Thymus (tissue), 11 donors: Measurements from ENCODE around the gene C6orf15. TPM values are rescaled to one million over a fixed set of nuclear protein-coding genes. Genes with fewer than 3 reads are reported as not detected.
A peak's percentile ranks its signal among the peaks of the same experiment; 100 is the strongest.
"Not testable (repeated sequence)": the region's sequence is repeated elsewhere in the genome, so short reads cannot be mapped to it uniquely, and the experiment has no call there.

ENCODE experiments used
- DNase-seq, 9 donors: peaks; one replicate each; pipeline ENCODE4 v3.0.0-alpha.2; 2013; ENCODE audit warnings: low spot score in 9 of 9, low read depth in 6 of 9, missing footprints in 1 of 9
- H3K27ac ChIP-seq, 2 donors: one replicate each; pipeline ENCODE4 v1.5.1; 2013; ENCODE audit warnings: control low read depth in 1 of 2, low read depth in 1 of 2, low read length in 1 of 2, mild to moderate bottlenecking in 1 of 2, moderate library complexity in 1 of 2
- H3K27me3 ChIP-seq, 2 donors: one replicate each; pipeline ENCODE4 v1.5.1; 2013; ENCODE audit warnings: low read length in 1 of 2; ENCODE audit not compliant: control insufficient read depth in 2 of 2, insufficient read depth in 1 of 2
- H3K36me3 ChIP-seq, 2 donors: one replicate each; pipeline ENCODE4 v1.5.1; 2013; ENCODE audit warnings: low read length in 1 of 2, mild to moderate bottlenecking in 1 of 2, moderate library complexity in 1 of 2; ENCODE audit not compliant: control insufficient read depth in 2 of 2, insufficient read depth in 2 of 2
- H3K4me1 ChIP-seq, 2 donors: one replicate each; pipeline ENCODE4 v1.5.1; 2013; ENCODE audit warnings: low read length in 2 of 2; ENCODE audit not compliant: control insufficient read depth in 2 of 2, insufficient read depth in 2 of 2
- H3K4me3 ChIP-seq, 2 donors: one replicate each; pipeline ENCODE4 v1.5.1; 2013; ENCODE audit warnings: low read length in 2 of 2, control low read depth in 1 of 2, mild to moderate bottlenecking in 1 of 2
- H3K9me3 ChIP-seq, 2 donors: one replicate each; pipeline ENCODE4 v1.5.1; 2013; ENCODE audit warnings: low read length in 1 of 2, mild to moderate bottlenecking in 1 of 2; ENCODE audit not compliant: control insufficient read depth in 2 of 2, insufficient read depth in 1 of 2
- WGBS: extraction: QIAGEN DNeasy Blood & Tissue Kit; methylation state at CpG from one replicate; pipeline ENCODE4 v1.1.7; 2013; 5-methylcytosine and 5-hydroxymethylcytosine counted together
- polyA plus RNA-seq: library from polyadenylated mRNA; stranded (reverse); fragments of 200-250 nt; gene quantifications from one replicate; pipeline ENCODE4 v1.2.3, GENCODE V29; 2013
- total RNA-seq: library from RNA; stranded (reverse); fragments of 120-200 nt; gene quantifications from one replicate; pipeline ENCODE4 v1.2.4, GENCODE V29; 2013
- donor health status: healthy.

Gene C6orf15
- total and polyA plus RNA-seq, 2 donors, result 0.38 to 24.6 TPM

DNA sequence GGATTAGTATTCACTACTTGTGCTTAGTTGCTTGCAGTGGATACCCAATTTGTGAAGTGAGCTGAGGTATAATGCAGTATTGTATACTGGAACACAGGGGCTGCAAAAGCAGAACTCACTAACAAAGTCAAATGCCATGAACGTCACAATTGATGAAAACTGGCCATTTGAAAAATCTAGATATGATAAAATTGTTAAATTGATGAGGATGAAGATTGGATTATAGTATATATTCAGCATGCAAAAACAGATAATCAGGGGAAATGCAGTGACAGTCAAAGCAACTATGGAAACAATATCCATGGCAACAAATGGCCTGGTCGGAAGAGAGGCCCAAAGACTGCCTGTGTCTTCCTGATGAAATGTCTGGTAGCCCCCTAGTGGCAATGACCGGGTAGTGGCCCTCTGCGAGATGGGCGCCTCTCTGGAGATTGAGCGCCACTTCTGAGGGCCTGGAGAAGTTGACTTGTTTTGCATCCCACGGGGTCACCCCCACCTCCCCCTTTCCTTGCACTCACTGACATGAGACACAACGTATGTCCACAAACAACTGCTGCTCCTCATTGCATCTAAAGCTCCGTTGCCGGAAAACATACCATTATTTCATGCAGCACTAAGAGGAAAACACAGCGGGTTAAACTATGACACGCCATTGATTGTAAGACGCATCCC is 43.6 kb downstream of the C6orf15 start:
- H3K36me3 ChIP-seq, result no peaks in the 10 kb centered on the region
- peak in 8 of 9 donors; percentile 33 to 74 (median 49) for DNase-seq
- no peak overlapping the region for H3K27ac ChIP-seq
- no peak overlapping the region for H3K4me3 ChIP-seq
- WGBS, result 59% methylated on average over 13 of the region's 13 CpGs
- no peaks in the 10 kb centered on the region for H3K4me1 ChIP-seq
- no peaks in the 10 kb centered on the region for H3K9me3 ChIP-seq
- no peaks in the 10 kb centered on the region for H3K27me3 ChIP-seq

DNA sequence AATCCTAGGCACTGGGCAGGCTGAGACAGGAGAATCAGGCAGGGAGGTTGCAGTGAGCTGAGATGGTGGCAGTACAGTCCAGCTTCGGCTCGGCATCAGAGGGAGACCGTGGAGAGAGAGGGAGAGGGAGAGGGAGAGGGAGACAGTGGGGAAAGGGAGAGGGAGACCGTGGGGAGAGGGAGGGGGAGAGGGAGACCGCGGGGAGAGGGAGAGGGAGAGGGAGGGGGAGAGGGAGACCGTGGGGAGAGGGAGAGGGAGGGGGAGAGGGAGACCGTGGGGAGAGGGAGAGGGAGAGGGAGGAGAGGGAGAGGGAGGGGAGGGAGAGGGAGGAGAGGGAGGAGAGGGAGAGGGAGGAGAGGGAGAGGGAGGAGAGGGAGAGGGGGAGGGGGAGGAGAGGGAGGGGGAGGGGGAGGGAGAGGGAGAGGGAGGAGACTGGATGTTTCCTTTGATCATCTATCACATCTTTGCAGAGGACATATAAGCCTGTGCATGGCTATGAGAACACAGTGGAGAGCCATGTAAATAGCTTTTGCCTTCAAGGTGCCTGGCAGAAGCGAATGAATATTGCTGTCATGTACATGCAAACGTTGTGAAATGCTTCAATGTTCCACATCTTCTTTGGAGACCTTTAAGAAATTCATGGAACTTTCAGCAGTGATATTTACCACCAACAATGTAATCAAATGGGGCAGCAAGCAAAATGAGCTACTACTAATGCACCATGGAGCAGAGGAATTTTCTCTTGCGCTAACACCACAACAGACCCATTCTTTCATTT is 44.3 kb downstream of the C6orf15 start:
- 92% methylated on average over 7 of the region's 11 CpGs for WGBS

DNA sequence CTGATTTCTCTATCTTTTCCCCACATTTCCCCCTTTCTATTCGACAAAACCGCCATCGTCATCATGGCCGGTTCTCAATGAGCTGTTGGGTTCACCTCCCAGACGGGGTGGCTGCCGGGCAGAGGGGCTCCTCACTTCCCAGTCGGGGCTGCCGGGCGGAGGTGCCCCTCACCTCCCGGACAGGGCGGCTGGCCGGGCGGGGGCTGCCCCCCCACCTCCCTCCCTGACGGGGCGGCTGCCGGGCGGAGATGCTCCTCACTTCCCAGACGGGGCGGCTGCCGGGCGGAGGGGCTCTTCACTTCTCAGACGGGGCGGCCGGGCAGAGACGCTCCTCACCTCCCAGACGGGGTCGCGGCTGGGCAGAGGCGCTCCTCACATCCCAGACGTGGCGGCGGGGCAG is 45.3 kb downstream of the C6orf15 start:
- H3K36me3 ChIP-seq, H3K4me3 ChIP-seq, H3K27ac ChIP-seq, DNase-seq, H3K9me3 ChIP-seq, H3K4me1 ChIP-seq, H3K27me3 ChIP-seq: not testable (repeated sequence)
- 96% methylated on average over 28 of the region's 32 CpGs for WGBS

More for the DNA sequence above, 44.3 kb downstream of the C6orf15 start:
- not testable (repeated sequence) for H3K27me3 ChIP-seq, H3K4me3 ChIP-seq, H3K9me3 ChIP-seq, H3K36me3 ChIP-seq, H3K4me1 ChIP-seq, H3K27ac ChIP-seq, DNase-seq

- Histone ChIP-seq H3K4me1 (no peaks in the 10 kb centered on the region), H3K9me3 (no peaks in the 10 kb centered on the region), H3K4me3 (no peak overlapping the region), H3K27ac (no peak overlapping the region), H3K36me3 (no peaks in the 10 kb centered on the region), H3K27me3 (peaks cover 2 to 5% of the 10 kb centered on the region in 2 donors)
- WGBS, result 89% methylated on average over 2 of the region's 2 CpGs
- DNase-seq, result no peak
These were observed 46.8 kb downstream of the C6orf15 start for GRCh38 chr6:31065556-31065955.

DNA sequence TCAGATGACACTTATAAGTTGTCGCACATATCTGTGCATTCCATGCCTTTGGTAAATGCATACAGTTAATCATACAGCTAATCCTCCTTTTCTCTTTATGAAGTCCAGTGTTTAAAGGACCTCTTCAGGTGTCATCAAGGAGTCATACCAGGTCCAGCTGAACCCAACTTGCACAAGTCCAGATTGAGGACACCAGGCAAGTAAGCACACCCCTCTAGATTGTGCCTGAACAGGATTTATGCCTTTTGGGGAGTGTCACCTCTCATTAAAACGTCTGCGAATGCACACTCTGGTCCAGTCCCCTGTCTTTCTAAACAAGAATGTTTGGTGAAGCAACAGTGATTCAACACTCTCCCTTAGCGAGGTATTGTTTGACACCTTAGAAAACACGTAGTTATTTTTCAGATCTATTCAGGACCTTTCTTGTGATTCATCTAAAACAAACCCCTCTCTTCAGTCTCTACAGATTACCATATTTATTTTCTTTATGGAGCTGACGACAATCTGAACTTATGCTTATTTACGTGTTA is 48.4 kb downstream of the C6orf15 start:
- DNase-seq, result no peak
- no peaks in the 10 kb centered on the region for H3K4me1 ChIP-seq
- no peaks in the 10 kb centered on the region for H3K9me3 ChIP-seq
- H3K4me3 ChIP-seq, result no peak overlapping the region
- H3K27ac ChIP-seq, result no peak overlapping the region
- WGBS, result 96% methylated on average over 7 of the region's 7 CpGs
- H3K36me3 ChIP-seq, result no peaks in the 10 kb centered on the region
- peaks cover 2 to 5% of the 10 kb centered on the region in 2 donors for H3K27me3 ChIP-seq

Other genes with a start within 250 kb of the C6orf15 start
- 39.6 TPM for gene DDR1, start 228.1 kb downstream of the C6orf15 start, total RNA-seq
- gene DDR1, start 228.1 kb downstream of the C6orf15 start, polyA plus RNA-seq, result 65.9 TPM
- 12.9 TPM for gene GTF2H4, start 204.4 kb downstream of the C6orf15 start, total RNA-seq
- 35.4 TPM for gene GTF2H4, start 204.4 kb downstream of the C6orf15 start, polyA plus RNA-seq
- 30.3 TPM for gene VARS2, start 198.3 kb downstream of the C6orf15 start, total RNA-seq
- 40.4 TPM for gene VARS2, start 198.3 kb downstream of the C6orf15 start, polyA plus RNA-seq
- 0.19 TPM for gene SFTA2, start 180.4 kb downstream of the C6orf15 start, total RNA-seq
- 1.8 TPM for gene SFTA2, start 180.4 kb downstream of the C6orf15 start, polyA plus RNA-seq
- gene MUCL3, start 171.6 kb downstream of the C6orf15 start, total RNA-seq, result 0.05 TPM
- gene MUCL3, start 171.6 kb downstream of the C6orf15 start, polyA plus RNA-seq, result 0.02 TPM
- under 0.01 TPM for gene MUC21, start 128.9 kb downstream of the C6orf15 start, total RNA-seq
- gene MUC21, start 128.9 kb downstream of the C6orf15 start, polyA plus RNA-seq, result 0.27 TPM
- gene MUC22, start 102.1 kb downstream of the C6orf15 start, total RNA-seq, result 0.05 TPM
- gene MUC22, start 102.1 kb downstream of the C6orf15 start, polyA plus RNA-seq, result 0.02 TPM
- 0.14 TPM for gene PSORS1C1, start 2.2 kb upstream of the C6orf15 start, total RNA-seq
- 2.0 TPM for gene PSORS1C1, start 2.2 kb upstream of the C6orf15 start, polyA plus RNA-seq
- gene CDSN, start 7.9 kb upstream of the C6orf15 start, total RNA-seq, result 0.05 TPM
- 6.2 TPM for gene CDSN, start 7.9 kb upstream of the C6orf15 start, polyA plus RNA-seq
- gene PSORS1C2, start 26.5 kb upstream of the C6orf15 start, total RNA-seq, result not detected
- 16.4 TPM for gene PSORS1C2, start 26.5 kb upstream of the C6orf15 start, polyA plus RNA-seq
- gene CCHCR1, start 45.2 kb upstream of the C6orf15 start, total RNA-seq, result 14.2 TPM
- 24.5 TPM for gene CCHCR1, start 45.2 kb upstream of the C6orf15 start, polyA plus RNA-seq
- gene TCF19, start 46.0 kb upstream of the C6orf15 start, total RNA-seq, result 23.8 TPM
- 5.1 TPM for gene TCF19, start 46.0 kb upstream of the C6orf15 start, polyA plus RNA-seq
- 0.80 TPM for gene POU5F1, start 58.1 kb upstream of the C6orf15 start, total RNA-seq
- 5.2 TPM for gene POU5F1, start 58.1 kb upstream of the C6orf15 start, polyA plus RNA-seq
- 259 TPM for gene HLA-C, start 159.5 kb upstream of the C6orf15 start, total RNA-seq
- 293 TPM for gene HLA-C, start 159.5 kb upstream of the C6orf15 start, polyA plus RNA-seq
- 1,474 TPM for gene HLA-B, start 244.6 kb upstream of the C6orf15 start, total RNA-seq
- 2,173 TPM for gene HLA-B, start 244.6 kb upstream of the C6orf15 start, polyA plus RNA-seq